SK-N-SH treated with all-trans-retinoic acid at 6 μM for 48 hours (cell line): ENCODE data around the gene RXRA.

ENCODE experiments used
- ATAC-seq: fragments of 200-7000 bp; cut with Tn5 transposase; 3 replicates; pipeline ENCODE4 v1.9.1; 2020; ENCODE audit warnings: mild to moderate bottlenecking, moderate library complexity
- BACH2 ChIP-seq: fragments of 250-450 bp; sonication (Bioruptor Pico); IDR thresholded peaks from 2 replicates; pipeline ENCODE4 v1.9.0; 2021; ENCODE audit warnings: mild to moderate bottlenecking, borderline replicate concordance
- CSDC2 ChIP-seq: fragments of 250-450 bp; sonication (Bioruptor Pico); IDR thresholded peaks from 2 replicates; pipeline ENCODE4 v1.5.0; 2020; ENCODE audit warnings: mild to moderate bottlenecking, moderate library complexity
- ESRRG ChIP-seq: fragments of 250-450 bp; sonication (Bioruptor Pico); IDR thresholded peaks from 2 replicates; pipeline ENCODE4 v1.6.1; 2021; ENCODE audit warnings: mild to moderate bottlenecking
- GLIS3 ChIP-seq: fragments of 250-450 bp; sonication (Bioruptor Pico); IDR thresholded peaks from 2 replicates; pipeline ENCODE4 v1.5.0; 2020; ENCODE audit warnings: mild to moderate bottlenecking, moderate library complexity
- ISL1 ChIP-seq: fragments of 250-450 bp; sonication (Bioruptor Pico); IDR thresholded peaks from 2 replicates; pipeline ENCODE4 v2.1.2; 2022; ENCODE audit warnings: mild to moderate bottlenecking, moderate library complexity
- PPARA ChIP-seq: fragments of 250-450 bp; sonication (Bioruptor Pico); IDR thresholded peaks from 2 replicates; pipeline ENCODE4 v1.5.0; 2020; ENCODE audit warnings: mild to moderate bottlenecking, borderline replicate concordance
- RARB ChIP-seq: fragments of 250-450 bp; sonication (Bioruptor Pico); IDR thresholded peaks from 2 replicates; pipeline ENCODE4 v1.8.0; 2021; ENCODE audit warnings: mild to moderate bottlenecking, moderate library complexity
- SNAI2 ChIP-seq: fragments of 250-450 bp; sonication (Bioruptor Pico); IDR thresholded peaks from 2 replicates; pipeline ENCODE4 v1.5.0; 2020; ENCODE audit warnings: mild to moderate bottlenecking, moderate library complexity
- TCF4 ChIP-seq: fragments of 250-450 bp; sonication (Bioruptor Pico); IDR thresholded peaks from 2 replicates; pipeline ENCODE4 v1.8.0; 2021; ENCODE audit warnings: mild to moderate bottlenecking, moderate library complexity, borderline replicate concordance
- TOX ChIP-seq: fragments of 250-450 bp; sonication (Bioruptor Pico); IDR thresholded peaks from 2 replicates; pipeline ENCODE4 v1.8.0; 2021; ENCODE audit warnings: mild to moderate bottlenecking, moderate library complexity, borderline replicate concordance
- ZC3H10 ChIP-seq: fragments of 250-450 bp; sonication (Bioruptor Pico); IDR thresholded peaks from 2 replicates; pipeline ENCODE4 v1.5.1; 2021; ENCODE audit warnings: mild to moderate bottlenecking, moderate library complexity
- ZFP3 ChIP-seq: fragments of 250-450 bp; sonication (Bioruptor Pico); IDR thresholded peaks from 2 replicates; pipeline ENCODE4 v1.5.0; 2020; ENCODE audit warnings: mild to moderate bottlenecking, moderate library complexity
- ZFP30 ChIP-seq: fragments of 450-650 bp; formaldehyde crosslinking; IDR thresholded peaks from 2 replicates; pipeline ENCODE4 v1.5.0; 2022; ENCODE audit warnings: mild to moderate bottlenecking, moderate library complexity
- ZNF565 ChIP-seq: fragments of 450-650 bp; formaldehyde crosslinking; conservative IDR thresholded peaks from 2 replicates; pipeline ENCODE4 v1.5.0; 2020; ENCODE audit warnings: low read depth, mild to moderate bottlenecking, moderate library complexity
- ZNF70 ChIP-seq: fragments of 450-650 bp; formaldehyde crosslinking; IDR thresholded peaks from 2 replicates; pipeline ENCODE4 v1.5.0; 2020; ENCODE audit warnings: mild to moderate bottlenecking, moderate library complexity
- ZNF8 ChIP-seq: fragments of 450-650 bp; formaldehyde crosslinking; IDR thresholded peaks from 2 replicates; pipeline ENCODE4 v1.5.0; 2020; ENCODE audit warnings: mild to moderate bottlenecking, moderate library complexity
- TF ChIP-seq, protein P1 (sequence below): fragments of 250-450 bp; sonication (Bioruptor Pico); IDR thresholded peaks from 2 replicates; pipeline ENCODE4 v1.8.0; 2020; ENCODE audit warnings: mild to moderate bottlenecking, moderate library complexity, borderline replicate concordance
- TF ChIP-seq, protein P2 (sequence below): fragments of 250-450 bp; sonication (Bioruptor Pico); IDR thresholded peaks from 2 replicates; pipeline ENCODE4 v1.8.0; 2021; ENCODE audit warnings: low read depth, mild to moderate bottlenecking, moderate library complexity, borderline replicate concordance
- TF ChIP-seq, protein P3 (sequence below): fragments of 250-450 bp; sonication (Bioruptor Pico); IDR thresholded peaks from 2 replicates; pipeline ENCODE4 v1.5.1; 2021; ENCODE audit warnings: mild to moderate bottlenecking, moderate library complexity
- TF ChIP-seq, protein P4 (sequence below): fragments of 250-450 bp; sonication (Bioruptor Pico); IDR thresholded peaks from 2 replicates; pipeline ENCODE4 v1.5.1; 2020; ENCODE audit warnings: low read depth, mild to moderate bottlenecking, moderate library complexity
- TF ChIP-seq, protein P5 (sequence below): fragments of 250-450 bp; sonication (Bioruptor Pico); IDR thresholded peaks from 2 replicates; pipeline ENCODE4 v1.5.0; 2020; ENCODE audit warnings: mild to moderate bottlenecking, moderate library complexity

Gene RXRA

DNA sequence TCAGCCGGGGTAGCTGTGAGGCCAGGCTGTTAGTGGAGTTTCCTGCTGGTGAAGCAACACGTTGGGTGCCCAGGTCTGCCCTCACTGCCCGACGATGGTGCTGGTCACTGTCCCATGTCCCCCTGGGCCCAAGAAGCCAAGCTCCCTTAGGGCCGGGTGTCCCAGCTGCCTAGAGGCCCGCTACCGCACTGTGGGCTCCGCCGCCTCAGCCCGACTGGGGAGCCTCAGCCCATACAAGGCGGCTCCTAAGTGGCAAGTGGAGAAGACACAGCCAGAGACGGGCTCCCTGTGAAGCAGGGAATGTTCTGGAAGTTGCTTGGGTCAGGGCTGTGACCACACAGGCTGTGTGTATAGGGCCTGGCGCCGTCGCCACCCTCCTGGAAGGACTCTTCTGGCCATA is 96.9 kb downstream of the RXRA start:
- no peak for ATAC-seq
- TF ChIP-seq ISL1 (CRISPR knock-in tag) (no peak), GLIS3 (CRISPR knock-in tag) (no peak), ZNF8 (CRISPR knock-in tag) (no peak), ZNF70 (CRISPR knock-in tag) (no peak), ZNF565 (CRISPR knock-in tag) (no peak), RARB (CRISPR knock-in tag) (no peak), TCF4 (no peak), CSDC2 (CRISPR knock-in tag) (no peak), ZFP30 (no peak)
- TF ChIP-seq, protein P1, sequence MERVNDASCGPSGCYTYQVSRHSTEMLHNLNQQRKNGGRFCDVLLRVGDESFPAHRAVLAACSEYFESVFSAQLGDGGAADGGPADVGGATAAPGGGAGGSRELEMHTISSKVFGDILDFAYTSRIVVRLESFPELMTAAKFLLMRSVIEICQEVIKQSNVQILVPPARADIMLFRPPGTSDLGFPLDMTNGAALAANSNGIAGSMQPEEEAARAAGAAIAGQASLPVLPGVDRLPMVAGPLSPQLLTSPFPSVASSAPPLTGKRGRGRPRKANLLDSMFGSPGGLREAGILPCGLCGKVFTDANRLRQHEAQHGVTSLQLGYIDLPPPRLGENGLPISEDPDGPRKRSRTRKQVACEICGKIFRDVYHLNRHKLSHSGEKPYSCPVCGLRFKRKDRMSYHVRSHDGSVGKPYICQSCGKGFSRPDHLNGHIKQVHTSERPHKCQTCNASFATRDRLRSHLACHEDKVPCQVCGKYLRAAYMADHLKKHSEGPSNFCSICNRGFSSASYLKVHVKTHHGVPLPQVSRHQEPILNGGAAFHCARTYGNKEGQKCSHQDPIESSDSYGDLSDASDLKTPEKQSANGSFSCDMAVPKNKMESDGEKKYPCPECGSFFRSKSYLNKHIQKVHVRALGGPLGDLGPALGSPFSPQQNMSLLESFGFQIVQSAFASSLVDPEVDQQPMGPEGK (CRISPR knock-in tag), result no peak
- TF ChIP-seq, protein P2, sequence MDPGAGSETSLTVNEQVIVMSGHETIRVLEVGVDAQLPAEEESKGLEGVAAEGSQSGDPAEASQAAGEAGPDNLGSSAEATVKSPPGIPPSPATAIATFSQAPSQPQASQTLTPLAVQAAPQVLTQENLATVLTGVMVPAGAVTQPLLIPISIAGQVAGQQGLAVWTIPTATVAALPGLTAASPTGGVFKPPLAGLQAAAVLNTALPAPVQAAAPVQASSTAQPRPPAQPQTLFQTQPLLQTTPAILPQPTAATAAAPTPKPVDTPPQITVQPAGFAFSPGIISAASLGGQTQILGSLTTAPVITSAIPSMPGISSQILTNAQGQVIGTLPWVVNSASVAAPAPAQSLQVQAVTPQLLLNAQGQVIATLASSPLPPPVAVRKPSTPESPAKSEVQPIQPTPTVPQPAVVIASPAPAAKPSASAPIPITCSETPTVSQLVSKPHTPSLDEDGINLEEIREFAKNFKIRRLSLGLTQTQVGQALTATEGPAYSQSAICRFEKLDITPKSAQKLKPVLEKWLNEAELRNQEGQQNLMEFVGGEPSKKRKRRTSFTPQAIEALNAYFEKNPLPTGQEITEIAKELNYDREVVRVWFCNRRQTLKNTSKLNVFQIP (CRISPR knock-in tag), result no peak
- TF ChIP-seq, protein P3, sequence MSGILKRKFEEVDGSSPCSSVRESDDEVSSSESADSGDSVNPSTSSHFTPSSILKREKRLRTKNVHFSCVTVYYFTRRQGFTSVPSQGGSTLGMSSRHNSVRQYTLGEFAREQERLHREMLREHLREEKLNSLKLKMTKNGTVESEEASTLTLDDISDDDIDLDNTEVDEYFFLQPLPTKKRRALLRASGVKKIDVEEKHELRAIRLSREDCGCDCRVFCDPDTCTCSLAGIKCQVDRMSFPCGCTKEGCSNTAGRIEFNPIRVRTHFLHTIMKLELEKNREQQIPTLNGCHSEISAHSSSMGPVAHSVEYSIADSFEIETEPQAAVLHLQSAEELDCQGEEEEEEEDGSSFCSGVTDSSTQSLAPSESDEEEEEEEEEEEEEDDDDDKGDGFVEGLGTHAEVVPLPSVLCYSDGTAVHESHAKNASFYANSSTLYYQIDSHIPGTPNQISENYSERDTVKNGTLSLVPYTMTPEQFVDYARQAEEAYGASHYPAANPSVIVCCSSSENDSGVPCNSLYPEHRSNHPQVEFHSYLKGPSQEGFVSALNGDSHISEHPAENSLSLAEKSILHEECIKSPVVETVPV (CRISPR knock-in tag), result no peak

DNA sequence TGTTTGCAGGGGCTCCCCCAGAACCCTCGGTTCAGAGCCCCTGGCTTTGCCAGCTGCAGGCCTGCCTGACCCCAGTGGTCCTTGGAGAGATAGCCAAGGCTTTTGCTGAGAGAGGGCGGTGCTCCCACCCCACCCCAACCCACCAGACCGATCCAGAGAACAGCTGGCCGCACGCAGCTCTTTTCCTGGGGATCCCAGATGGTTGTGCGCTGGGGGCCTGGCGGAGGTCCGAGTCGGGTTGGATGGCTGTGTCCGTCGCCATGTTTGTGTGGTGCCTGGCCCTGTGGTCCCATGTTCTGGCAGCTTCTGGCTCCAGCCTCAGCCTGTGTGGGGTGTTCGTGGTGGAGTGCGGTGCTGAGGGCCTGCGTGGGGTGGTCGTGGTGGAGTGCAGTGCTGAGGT is 97.5 kb downstream of the RXRA start:
- ATAC-seq, result no peak
- TF ChIP-seq TOX (CRISPR knock-in tag) (no peak), SNAI2 (CRISPR knock-in tag) (no peak), GLIS3 (CRISPR knock-in tag) (no peak), ESRRG (no peak), TCF4 (no peak), BACH2 (CRISPR knock-in tag) (no peak)
- TF ChIP-seq, protein P4, sequence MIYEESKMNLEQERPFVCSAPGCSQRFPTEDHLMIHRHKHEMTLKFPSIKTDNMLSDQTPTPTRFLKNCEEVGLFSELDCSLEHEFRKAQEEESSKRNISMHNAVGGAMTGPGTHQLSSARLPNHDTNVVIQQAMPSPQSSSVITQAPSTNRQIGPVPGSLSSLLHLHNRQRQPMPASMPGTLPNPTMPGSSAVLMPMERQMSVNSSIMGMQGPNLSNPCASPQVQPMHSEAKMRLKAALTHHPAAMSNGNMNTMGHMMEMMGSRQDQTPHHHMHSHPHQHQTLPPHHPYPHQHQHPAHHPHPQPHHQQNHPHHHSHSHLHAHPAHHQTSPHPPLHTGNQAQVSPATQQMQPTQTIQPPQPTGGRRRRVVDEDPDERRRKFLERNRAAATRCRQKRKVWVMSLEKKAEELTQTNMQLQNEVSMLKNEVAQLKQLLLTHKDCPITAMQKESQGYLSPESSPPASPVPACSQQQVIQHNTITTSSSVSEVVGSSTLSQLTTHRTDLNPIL (CRISPR knock-in tag), result no peak

DNA sequence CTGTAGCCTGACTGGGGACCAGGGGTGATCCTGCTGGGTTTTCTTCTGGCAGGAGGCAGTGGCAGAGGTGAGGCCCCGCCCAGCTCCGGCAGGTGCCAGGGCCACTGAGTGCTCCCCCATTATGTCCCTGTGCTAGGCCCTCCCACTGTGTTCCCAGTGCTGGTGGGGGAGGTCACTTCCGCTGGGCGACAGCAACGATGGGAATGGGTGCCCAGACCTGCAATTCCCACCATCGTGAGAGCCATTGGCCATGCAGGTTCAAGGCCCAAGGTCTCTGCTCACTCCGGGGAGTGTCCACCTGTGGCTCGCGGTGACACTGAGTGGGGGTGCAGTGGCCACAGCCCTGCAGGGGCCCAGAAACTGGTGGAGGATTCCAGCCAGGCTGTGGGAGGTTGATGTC is 98.6 kb downstream of the RXRA start:
- no peak for TF ChIP-seq ZNF565 (CRISPR knock-in tag)
- TF ChIP-seq, all 23 proteins: peak for 0
- no peak for ATAC-seq

DNA sequence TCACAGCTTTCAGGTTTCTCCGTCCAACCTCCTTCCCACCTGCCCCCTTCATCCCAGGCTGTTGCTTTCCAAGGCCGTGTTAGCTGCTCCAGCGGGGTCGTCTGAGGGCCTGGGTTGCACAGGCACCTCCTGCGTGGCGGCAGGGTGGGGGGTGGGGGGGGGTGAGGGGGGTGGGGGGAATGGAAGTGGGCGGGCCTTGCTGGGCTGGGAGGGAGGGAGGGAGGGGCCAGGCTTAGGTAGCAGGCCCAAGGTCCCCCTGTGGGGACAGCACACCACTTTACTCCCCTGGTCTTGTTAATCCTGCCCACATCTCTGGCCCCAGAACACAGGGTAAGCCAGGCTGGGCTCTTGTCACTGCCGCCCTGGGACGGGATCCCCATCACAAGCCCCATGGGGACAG is 99.1 kb downstream of the RXRA start:
- ATAC-seq, result no peak
- no peak for TF ChIP-seq BACH2 (CRISPR knock-in tag)
- no peak for TF ChIP-seq ZFP30
- TF ChIP-seq, protein P5, sequence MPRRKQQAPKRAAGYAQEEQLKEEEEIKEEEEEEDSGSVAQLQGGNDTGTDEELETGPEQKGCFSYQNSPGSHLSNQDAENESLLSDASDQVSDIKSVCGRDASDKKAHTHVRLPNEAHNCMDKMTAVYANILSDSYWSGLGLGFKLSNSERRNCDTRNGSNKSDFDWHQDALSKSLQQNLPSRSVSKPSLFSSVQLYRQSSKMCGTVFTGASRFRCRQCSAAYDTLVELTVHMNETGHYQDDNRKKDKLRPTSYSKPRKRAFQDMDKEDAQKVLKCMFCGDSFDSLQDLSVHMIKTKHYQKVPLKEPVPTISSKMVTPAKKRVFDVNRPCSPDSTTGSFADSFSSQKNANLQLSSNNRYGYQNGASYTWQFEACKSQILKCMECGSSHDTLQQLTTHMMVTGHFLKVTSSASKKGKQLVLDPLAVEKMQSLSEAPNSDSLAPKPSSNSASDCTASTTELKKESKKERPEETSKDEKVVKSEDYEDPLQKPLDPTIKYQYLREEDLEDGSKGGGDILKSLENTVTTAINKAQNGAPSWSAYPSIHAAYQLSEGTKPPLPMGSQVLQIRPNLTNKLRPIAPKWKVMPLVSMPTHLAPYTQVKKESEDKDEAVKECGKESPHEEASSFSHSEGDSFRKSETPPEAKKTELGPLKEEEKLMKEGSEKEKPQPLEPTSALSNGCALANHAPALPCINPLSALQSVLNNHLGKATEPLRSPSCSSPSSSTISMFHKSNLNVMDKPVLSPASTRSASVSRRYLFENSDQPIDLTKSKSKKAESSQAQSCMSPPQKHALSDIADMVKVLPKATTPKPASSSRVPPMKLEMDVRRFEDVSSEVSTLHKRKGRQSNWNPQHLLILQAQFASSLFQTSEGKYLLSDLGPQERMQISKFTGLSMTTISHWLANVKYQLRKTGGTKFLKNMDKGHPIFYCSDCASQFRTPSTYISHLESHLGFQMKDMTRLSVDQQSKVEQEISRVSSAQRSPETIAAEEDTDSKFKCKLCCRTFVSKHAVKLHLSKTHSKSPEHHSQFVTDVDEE (CRISPR knock-in tag), result no peak
- TF ChIP-seq, protein P1 (CRISPR knock-in tag), result no peak
- TF ChIP-seq, protein P4 (CRISPR knock-in tag), result no peak
- TF ChIP-seq PPARA (CRISPR knock-in tag), result no peak
- TF ChIP-seq ESRRG, result no peak
- no peak for TF ChIP-seq RARB (CRISPR knock-in tag)
- no peak for TF ChIP-seq SNAI2 (CRISPR knock-in tag)
- no peak for TF ChIP-seq ZC3H10 (CRISPR knock-in tag)
- TF ChIP-seq ZFP3 (CRISPR knock-in tag), result no peak
- no peak for TF ChIP-seq ZNF8 (CRISPR knock-in tag)
- TF ChIP-seq ISL1 (CRISPR knock-in tag), result no peak
- no peak for TF ChIP-seq ZNF70 (CRISPR knock-in tag)
- no peak for TF ChIP-seq ZNF565 (CRISPR knock-in tag)
- no peak for TF ChIP-seq TOX (CRISPR knock-in tag)
- no peak for TF ChIP-seq CSDC2 (CRISPR knock-in tag)
- TF ChIP-seq, protein P3 (CRISPR knock-in tag), result no peak
